VCaP (cell line): ENCODE data around the gene NEK6.

Experiments
- H3K27ac ChIP-seq: fragments of 450-650 bp; 2 replicates; pipeline ENCODE4 v1.5.1; 2017
- CTCF ChIP-seq: fragments of 450-650 bp; conservative IDR thresholded peaks from 2 replicates; pipeline ENCODE4 v1.5.1; 2017; ENCODE audit warnings: mild to moderate bottlenecking, moderate library complexity

The NEK6 gene

GRCh38 chr9:124290053-124290591 is 32.4 kb downstream of the NEK6 start:
- TF ChIP-seq CTCF: no peak
- H3K27ac ChIP-seq: no peak overlapping the region

- no peak for TF ChIP-seq CTCF
- H3K27ac ChIP-seq: no peak overlapping the region
Measured at GRCh38 chr9:124290743-124291554, 33.2 kb downstream of the NEK6 start.

- no peak for TF ChIP-seq CTCF
- H3K27ac ChIP-seq: no peak overlapping the region
Measured at GRCh38 chr9:124291801-124292396, 34.1 kb downstream of the NEK6 start.

GRCh38 chr9:124292696-124293593 is 35.2 kb downstream of the NEK6 start:
- no peak overlapping the region for H3K27ac ChIP-seq
- TF ChIP-seq CTCF: no peak

GRCh38 chr9:124293718-124294506 is 36.2 kb downstream of the NEK6 start:
- no peak for TF ChIP-seq CTCF
- H3K27ac ChIP-seq: no peak overlapping the region

DNA sequence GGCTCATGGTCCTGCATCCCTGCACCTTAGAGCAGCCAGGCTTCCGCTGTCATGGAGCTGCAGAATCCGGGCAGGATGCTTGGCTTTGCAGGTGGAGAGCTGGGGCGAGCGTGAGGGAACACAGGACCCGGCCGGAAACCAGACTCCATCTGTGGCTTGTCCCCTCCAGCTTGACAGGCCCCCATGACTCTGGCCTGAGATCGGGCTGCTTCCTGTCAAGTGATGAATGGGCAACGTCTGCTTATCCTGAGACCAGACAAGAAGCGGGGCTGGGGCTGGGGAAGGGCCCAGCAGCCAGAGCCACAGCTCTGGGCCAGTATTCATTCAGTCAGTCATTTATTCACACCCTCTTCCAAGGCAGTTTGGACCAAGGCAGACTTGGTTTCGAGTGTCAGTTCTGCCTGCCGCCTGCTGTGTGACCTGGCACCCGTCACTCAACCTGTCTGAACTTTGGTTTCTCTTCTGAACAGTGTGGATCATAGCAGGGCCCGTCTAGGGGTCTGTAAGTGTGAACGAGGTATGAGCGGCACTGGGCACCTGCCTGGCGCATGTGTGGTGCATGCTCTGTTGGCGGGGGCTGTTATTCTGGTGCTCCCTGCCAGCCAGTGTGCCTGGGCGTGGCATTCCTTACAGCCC is 37.5 kb downstream of the NEK6 start:
- no peak for TF ChIP-seq CTCF
- H3K27ac ChIP-seq: no peak overlapping the region
